Liver (tissue), 9 donors: ENCODE results near the gene TWSG1. TPM values are rescaled to one million over a fixed set of nuclear protein-coding genes. Genes with fewer than 3 reads are reported as not detected.

Experiments used
- DNase-seq: peaks from one replicate; pipeline ENCODE4 v3.0.0-alpha.2; 2017; ENCODE audit warnings: low spot score
- H3K27ac ChIP-seq, 2 donors: one replicate each; pipeline ENCODE4 v1.7.0; 2013; ENCODE audit warnings: inconsistent platforms in 2 of 2, low read length in 2 of 2, control low read depth in 1 of 2, low read depth in 1 of 2, mild to moderate bottlenecking in 1 of 2
- H3K27me3 ChIP-seq, 4 donors: one replicate each; pipeline versions ENCODE4 v1.6.1 to v1.7.0; 2013; ENCODE audit warnings: low read length in 3 of 4, inconsistent platforms in 1 of 4, mild to moderate bottlenecking in 1 of 4, moderate library complexity in 1 of 4; ENCODE audit not compliant: control insufficient read depth in 4 of 4, insufficient read depth in 4 of 4
- H3K36me3 ChIP-seq, 4 donors: one replicate each; pipeline versions ENCODE4 v1.6.1 to v1.7.0; 2013; ENCODE audit warnings: low read length in 3 of 4, mild to moderate bottlenecking in 3 of 4, low read depth in 1 of 4, moderate library complexity in 1 of 4; ENCODE audit not compliant: control insufficient read depth in 4 of 4, insufficient read depth in 3 of 4
- H3K4me1 ChIP-seq, 4 donors: one replicate each; pipeline versions ENCODE4 v1.6.1 to v1.7.0; 2013; ENCODE audit warnings: low read length in 3 of 4, mild to moderate bottlenecking in 3 of 4, moderate library complexity in 1 of 4; ENCODE audit not compliant: control insufficient read depth in 4 of 4, insufficient read depth in 4 of 4
- H3K4me3 ChIP-seq, 3 donors: one replicate each; pipeline versions ENCODE4 v1.6.1 to v1.7.0; 2013; ENCODE audit warnings: low read length in 3 of 3, control low read depth in 1 of 3, low read depth in 1 of 3, mild to moderate bottlenecking in 1 of 3
- H3K9ac ChIP-seq, 2 donors: one replicate each; pipeline ENCODE4 v1.7.0; 2013; ENCODE audit warnings: low read length in 2 of 2, mild to moderate bottlenecking in 2 of 2, moderate library complexity in 2 of 2, control low read depth in 1 of 2, low read depth in 1 of 2
- H3K9me3 ChIP-seq, 4 donors: one replicate each; pipeline versions ENCODE4 v1.6.1 to v1.7.0; 2013; ENCODE audit warnings: low read length in 3 of 4; ENCODE audit not compliant: control insufficient read depth in 4 of 4
- ATF3 ChIP-seq: IDR thresholded peaks from 2 replicates; pipeline ENCODE4 v1.6.1; 2016; ENCODE audit warnings: antibody characterized with exemption
- CTCF ChIP-seq: fragments of 150-350 bp; IDR thresholded peaks from 2 replicates; pipeline ENCODE4 v1.5.1; 2017; ENCODE audit warnings: improper control_type of control experiment, low read depth, low read length; ENCODE audit not compliant: missing input control
- FOXA1 ChIP-seq: IDR thresholded peaks from 2 replicates; pipeline ENCODE4 v1.6.1; 2016; ENCODE audit warnings: antibody characterized with exemption
- FOXA2 ChIP-seq: IDR thresholded peaks from 2 replicates; pipeline ENCODE4 v1.6.1; 2016; ENCODE audit warnings: antibody characterized with exemption
- JUND ChIP-seq, 2 donors: IDR thresholded peaks; 2 replicates each; pipeline ENCODE4 v1.6.1; 2016; ENCODE audit warnings: antibody characterized with exemption in 2 of 2
- MAX ChIP-seq: IDR thresholded peaks from 2 replicates; pipeline ENCODE4 v1.6.1; 2016; ENCODE audit warnings: antibody characterized with exemption
- RAD21 ChIP-seq, 2 donors: IDR thresholded peaks; 2 replicates each; pipeline ENCODE4 v1.6.1; 2016; ENCODE audit warnings: antibody characterized with exemption in 2 of 2, mild to moderate bottlenecking in 2 of 2
- REST ChIP-seq: IDR thresholded peaks from 2 replicates; pipeline ENCODE4 v1.6.1; 2016; ENCODE audit warnings: antibody characterized with exemption, mild to moderate bottlenecking
- RXRA ChIP-seq, 2 donors: IDR thresholded peaks; 2 replicates each; pipeline ENCODE4 v1.6.1; 2017 to 2018; ENCODE audit warnings: antibody characterized with exemption in 2 of 2, mild to moderate bottlenecking in 1 of 2
- SP1 ChIP-seq: IDR thresholded peaks from 2 replicates; pipeline ENCODE4 v1.6.1; 2018; ENCODE audit warnings: antibody characterized with exemption, mild to moderate bottlenecking
- WGBS: extraction: QIAGEN DNeasy Blood & Tissue Kit; methylation state at CpG from one replicate; pipeline ENCODE4 v1.1.7; 2013; 5-methylcytosine and 5-hydroxymethylcytosine counted together
- polyA plus RNA-seq, 2 donors: library from polyadenylated mRNA; stranded (reverse) in 1 of 2; unstranded in 1 of 2; fragments of 200-250 nt in 1 of 2; fragments of >200 nt in 1 of 2; fragmentation: Nextera tagmentation in 1 of 2; extraction: Ambion mirVana in 1 of 2; gene quantifications; one replicate each; pipeline versions ENCODE4 v1.2.1 to v1.2.3, GENCODE V29; 2013 to 2015
- total RNA-seq, 2 donors: library from RNA; depleted of rRNA; stranded (reverse); fragments of >200 nt; gene quantifications; one replicate each; pipeline ENCODE4 v1.2.3, GENCODE V29; 2014
- TF ChIP-seq, protein P1 (sequence below): IDR thresholded peaks from 2 replicates; pipeline ENCODE4 v1.6.1; 2016; ENCODE audit warnings: antibody characterized with exemption
- donor health status: healthy.
- donor health status: healthy.
- donor health status: healthy.
- donor health status: healthy.
- donor health status: healthy.

Gene TWSG1
- total and polyA plus RNA-seq, 4 donors: 3.9 to 11.1 (median 5.4) TPM

GRCh38 chr18:9380101-9380500, 45.5 kb downstream of the TWSG1 start:
- Histone ChIP-seq H3K4me3 (no peak overlapping the region), H3K27ac (no peak overlapping the region)

More at GRCh38 chr18:9380101-9380500, 45.5 kb downstream of the TWSG1 start:
- no peaks in the 10 kb centered on the region for H3K27me3 ChIP-seq
- H3K4me1 ChIP-seq: no peaks in the 10 kb centered on the region
- no peaks in the 10 kb centered on the region for H3K9me3 ChIP-seq
- WGBS: 89% methylated on average over 2 of the region's 2 CpGs
- DNase-seq: no peak
- no peaks in the 10 kb centered on the region for H3K36me3 ChIP-seq
- no peak overlapping the region for H3K9ac ChIP-seq
- TF ChIP-seq FOXA2: no peak
- TF ChIP-seq MAX: no peak
- no peak for TF ChIP-seq JUND (IDR thresholded peaks at IDR 0.05)
- no peak for TF ChIP-seq RAD21 (IDR thresholded peaks at IDR 0.05)
- TF ChIP-seq REST: no peak
- no peak for TF ChIP-seq SP1
- TF ChIP-seq RXRA (IDR thresholded peaks at IDR 0.05): no peak
- TF ChIP-seq, protein P1, sequence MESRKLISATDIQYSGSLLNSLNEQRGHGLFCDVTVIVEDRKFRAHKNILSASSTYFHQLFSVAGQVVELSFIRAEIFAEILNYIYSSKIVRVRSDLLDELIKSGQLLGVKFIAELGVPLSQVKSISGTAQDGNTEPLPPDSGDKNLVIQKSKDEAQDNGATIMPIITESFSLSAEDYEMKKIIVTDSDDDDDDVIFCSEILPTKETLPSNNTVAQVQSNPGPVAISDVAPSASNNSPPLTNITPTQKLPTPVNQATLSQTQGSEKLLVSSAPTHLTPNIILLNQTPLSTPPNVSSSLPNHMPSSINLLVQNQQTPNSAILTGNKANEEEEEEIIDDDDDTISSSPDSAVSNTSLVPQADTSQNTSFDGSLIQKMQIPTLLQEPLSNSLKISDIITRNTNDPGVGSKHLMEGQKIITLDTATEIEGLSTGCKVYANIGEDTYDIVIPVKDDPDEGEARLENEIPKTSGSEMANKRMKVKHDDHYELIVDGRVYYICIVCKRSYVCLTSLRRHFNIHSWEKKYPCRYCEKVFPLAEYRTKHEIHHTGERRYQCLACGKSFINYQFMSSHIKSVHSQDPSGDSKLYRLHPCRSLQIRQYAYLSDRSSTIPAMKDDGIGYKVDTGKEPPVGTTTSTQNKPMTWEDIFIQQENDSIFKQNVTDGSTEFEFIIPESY: no peak
- TF ChIP-seq ATF3: no peak
- no peak for TF ChIP-seq FOXA1
- TF ChIP-seq CTCF: no peak
